Naive thymus-derived CD8-positive, alpha-beta T cell (primary cell): ENCODE measurements around the gene DLG1. TPM values are rescaled to one million over a fixed set of nuclear protein-coding genes. Genes with fewer than 3 reads are reported as not detected.
A peak's percentile ranks its signal among the peaks of the same experiment; 100 is the strongest.

Source experiments
- ATAC-seq, 2 donors: fragments of 150-1000 bp; cut with Tn5 transposase in 1 of 2; sonication (Bioruptor Pico), chemical (Tn5 transposase) in 1 of 2; 1 replicate in 1 of 2; 2 replicates in 1 of 2; pipeline ENCODE4 v1.10.0; 2021; ENCODE audit warnings: mild to moderate bottlenecking in 2 of 2, moderate library complexity in 2 of 2
- POLR2A ChIA-PET: fragments of 350-600 bp; sonication (Branson Sonifier 250); formaldehyde crosslinking; loops from one replicate; lab custom pipeline; 2021; ENCODE audit warnings: antibody characterized with exemption; lab: Charles Lee
- DNase-seq, 10 donors: peaks; one replicate each; pipeline versions ENCODE4 v3.0.0 to v3.0.0-alpha.2; 2020 to 2022
- H3K27ac Mint-ChIP-seq, 10 donors: one replicate each; pipeline ENCODE4 v1.8.0; 2020 to 2022; ENCODE audit warnings: mild to moderate bottlenecking in 10 of 10, mixed read lengths in 10 of 10, moderate library complexity in 4 of 10, inconsistent platforms in 1 of 10
- H3K27me3 Mint-ChIP-seq, 5 donors: one replicate each; pipeline ENCODE4 v1.8.0; 2021 to 2022; ENCODE audit warnings: mixed read lengths in 5 of 5
- H3K36me3 Mint-ChIP-seq, 3 donors: one replicate each; pipeline ENCODE4 v1.8.0; 2020 to 2022; ENCODE audit warnings: mixed read lengths in 3 of 3, mild to moderate bottlenecking in 2 of 3, inconsistent platforms in 1 of 3
- H3K4me1 Mint-ChIP-seq, 4 donors: one replicate each; pipeline ENCODE4 v1.8.0; 2021 to 2022; ENCODE audit warnings: mixed read lengths in 4 of 4
- H3K4me3 Mint-ChIP-seq, 10 donors: one replicate each; pipeline ENCODE4 v1.8.0; 2020 to 2022; ENCODE audit warnings: mild to moderate bottlenecking in 10 of 10, mixed read lengths in 10 of 10, moderate library complexity in 6 of 10, inconsistent platforms in 1 of 10
- H3K9me3 Mint-ChIP-seq, 9 donors: one replicate each; pipeline ENCODE4 v1.8.0; 2020 to 2022; ENCODE audit warnings: mixed read lengths in 9 of 9, mild to moderate bottlenecking in 3 of 9, inconsistent platforms in 1 of 9, moderate library complexity in 1 of 9
- polyA plus RNA-seq, 3 donors: library from polyadenylated mRNA; unstranded; fragments of 300-500 nt; fragmentation: Illumina TruSeq; gene quantifications; one replicate each; pipeline ENCODE4 v1.2.3, GENCODE V29; 2021
- total RNA-seq, 8 experiments: library from RNA in 2 of 8; stranded (reverse) in 2 of 8; gene quantifications; one replicate each; pipeline ENCODE4 v1.2.3 and lab custom pipeline; 2021 to 2026

DLG1 gene
- total and polyA plus RNA-seq, 5 experiments from 2014 or later = 23.5 to 87.1 (median 28.5) TPM

DNA sequence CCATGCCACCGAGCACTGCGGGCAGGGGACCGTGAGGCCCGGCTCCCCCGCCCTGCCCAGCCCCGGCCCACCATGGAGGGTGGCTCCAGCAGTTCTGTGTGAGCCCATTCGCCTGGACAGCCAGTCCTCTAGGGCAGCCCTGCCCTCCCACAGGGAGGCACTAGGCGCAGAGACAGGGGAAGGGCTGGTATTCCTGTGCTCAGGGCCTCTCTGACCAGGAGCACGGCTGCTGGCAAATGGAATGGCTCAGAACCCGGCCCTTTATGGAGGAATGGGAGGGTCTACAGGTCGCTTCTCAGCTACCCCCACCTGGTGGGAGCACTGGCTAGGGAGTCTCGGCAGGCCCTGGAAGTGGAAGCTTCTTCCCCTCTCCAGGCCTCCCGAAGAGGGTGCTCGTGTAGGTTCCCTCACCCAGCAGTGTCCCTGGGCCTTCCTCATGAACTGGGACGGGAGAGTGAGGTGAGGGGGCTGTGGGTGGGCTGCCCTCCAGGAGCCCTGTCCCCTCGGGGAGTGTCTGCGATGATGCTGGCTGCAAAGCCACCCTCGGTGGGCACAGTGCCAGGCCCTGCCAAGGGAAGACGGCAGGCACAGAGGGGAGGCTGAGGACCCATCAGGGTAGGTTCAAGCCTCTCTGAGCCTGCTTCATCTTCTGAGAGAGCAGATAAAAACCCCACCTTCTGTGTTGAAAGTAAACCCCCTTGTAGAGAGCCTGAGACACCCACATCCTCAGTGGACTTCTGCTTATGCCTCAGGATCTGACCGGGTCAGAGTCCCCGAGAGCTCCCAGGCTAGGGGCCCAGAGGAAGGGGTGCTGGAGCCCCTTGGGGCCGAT is 270.3 kb downstream of the DLG1 start:
- peak overlapping the region; percentile 72 to 86 (median 78) for H3K4me3 Mint-ChIP-seq
- peak overlapping the region in 5 of 10 donors; percentile 25 to 60 (median 41) for H3K27ac Mint-ChIP-seq
- H3K4me1 Mint-ChIP-seq = peaks cover 4 to 25% (median 13%) of the 10 kb centered on the region in 4 donors
- no peaks in the 10 kb centered on the region for H3K9me3 Mint-ChIP-seq
- POLR2A ChIA-PET = interaction anchor here (1.6 kb wide), 1 partner anchor 21 kb away, joined by 3 read pairs; no protein-coding TSS in a partner anchor
- peaks cover 0 to 13% (median 3%) of the 10 kb centered on the region in 5 donors for H3K27me3 Mint-ChIP-seq
- peaks cover 0 to 3% (median 0%) of the 10 kb centered on the region in 3 donors for H3K36me3 Mint-ChIP-seq
- ATAC-seq = no peak
- DNase-seq = peak in 1 of 10 donors; percentile 20

DNA sequence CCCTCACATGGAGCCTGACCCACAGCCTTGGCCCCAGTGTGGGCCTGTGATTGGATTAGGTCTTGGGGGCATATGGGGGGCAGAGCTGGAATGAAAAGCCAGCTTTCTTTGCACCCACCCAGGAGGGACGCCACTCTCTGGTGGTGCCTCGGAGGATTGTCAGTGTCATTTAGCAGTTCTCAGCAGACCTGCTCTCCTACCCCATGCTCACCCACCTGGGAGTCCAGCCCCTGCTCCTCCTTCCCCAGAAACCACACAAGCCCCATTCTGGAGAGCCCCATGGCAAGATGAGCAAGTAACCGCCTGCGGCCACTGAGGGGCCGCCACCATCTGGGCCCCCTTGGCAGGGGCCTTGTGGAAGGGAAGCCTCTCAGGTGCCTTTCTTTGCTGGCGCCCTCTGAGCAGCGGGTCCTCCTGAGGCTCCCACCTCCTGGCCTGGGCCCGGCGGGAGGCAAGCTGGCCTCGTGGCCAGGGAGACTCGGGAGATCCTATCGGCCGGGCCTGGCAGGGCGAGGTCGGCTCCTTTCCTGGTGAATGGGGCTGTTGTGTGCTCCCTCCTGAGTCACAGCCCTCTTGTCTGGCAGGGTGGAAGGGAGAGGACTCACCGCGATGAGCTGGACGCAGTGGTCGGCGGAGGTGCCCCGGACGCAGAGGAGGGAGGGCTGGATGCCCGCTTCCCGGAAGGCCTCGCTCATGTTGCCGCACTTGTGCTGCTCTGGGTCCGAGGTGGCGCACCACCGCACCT is 271.1 kb downstream of the DLG1 start:
- no peaks in the 10 kb centered on the region for H3K9me3 Mint-ChIP-seq
- DNase-seq = peak in 1 of 10 donors; percentile 16
- POLR2A ChIA-PET = no interaction called here
- peaks cover 0 to 14% (median 3%) of the 10 kb centered on the region in 5 donors for H3K27me3 Mint-ChIP-seq
- no peak overlapping the region for H3K27ac Mint-ChIP-seq
- H3K4me3 Mint-ChIP-seq = peak overlapping the region in 1 of 10 donors; percentile 38
- no peak for ATAC-seq
- peaks cover 0 to 3% (median 0%) of the 10 kb centered on the region in 3 donors for H3K36me3 Mint-ChIP-seq
- H3K4me1 Mint-ChIP-seq = peaks cover 4 to 31% (median 20%) of the 10 kb centered on the region in 4 donors

DNA sequence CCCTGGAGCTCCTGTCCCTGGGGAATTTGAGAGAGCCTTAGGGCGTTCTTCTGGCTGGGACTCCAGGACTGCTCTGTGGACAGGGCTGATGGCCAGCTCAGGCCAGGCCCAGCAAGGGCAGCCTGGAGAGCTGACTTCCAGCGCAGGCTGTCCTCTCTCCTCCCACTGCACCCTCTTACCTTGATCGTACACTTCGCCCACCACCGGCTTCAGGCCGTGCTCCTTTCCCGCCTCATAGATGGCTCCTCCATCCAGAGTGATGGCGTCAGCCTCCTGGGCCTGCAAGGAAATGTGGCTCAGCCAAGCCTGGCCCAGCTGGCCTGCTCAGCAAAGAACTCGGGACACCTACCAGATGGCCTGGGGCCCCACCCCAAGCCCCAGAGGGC is 271.9 kb downstream of the DLG1 start:
- DNase-seq = no peak
- no peak overlapping the region for H3K4me3 Mint-ChIP-seq

DNA sequence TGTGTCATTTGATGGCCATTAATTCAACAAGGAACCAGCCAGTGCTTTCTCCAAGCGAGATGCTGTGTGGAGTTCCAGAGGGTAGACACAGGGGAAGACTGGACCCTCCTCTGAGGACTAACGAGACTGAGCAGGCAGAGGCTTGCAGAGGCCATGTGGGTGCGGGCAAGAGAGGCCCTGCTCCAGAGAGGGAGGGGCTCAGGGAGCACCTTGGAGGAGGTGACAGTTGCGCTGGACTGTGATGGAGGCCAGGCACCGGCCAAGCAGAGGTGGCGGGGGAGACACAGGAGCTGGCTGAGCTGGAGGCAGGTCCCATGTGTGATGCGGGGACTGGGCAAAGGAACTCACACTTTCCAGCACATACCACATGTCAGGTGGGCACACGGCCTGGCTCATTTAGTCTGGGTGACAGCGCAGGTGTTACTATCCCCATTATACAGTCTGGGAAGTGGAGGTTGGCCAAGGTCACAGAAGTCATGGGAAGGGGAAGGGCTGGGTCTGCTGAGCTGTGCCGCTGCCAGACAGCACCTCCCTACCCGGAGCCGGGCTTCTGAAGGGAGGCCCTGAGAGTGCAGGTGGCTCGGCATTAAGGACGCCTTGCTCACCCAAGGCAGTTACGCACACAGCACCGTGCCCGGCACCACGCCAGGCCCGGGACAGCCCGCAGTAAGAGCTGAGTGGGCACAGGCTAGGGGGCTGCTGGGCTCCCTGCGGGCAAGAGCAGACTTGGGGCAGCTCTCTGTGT is 272.5 kb downstream of the DLG1 start:
- H3K9me3 Mint-ChIP-seq = no peaks in the 10 kb centered on the region
- H3K4me1 Mint-ChIP-seq = peaks cover 4 to 29% (median 19%) of the 10 kb centered on the region in 4 donors
- H3K36me3 Mint-ChIP-seq = peaks cover 0 to 3% (median 0%) of the 10 kb centered on the region in 3 donors
- DNase-seq (peak in 1 of 10 donors; percentile 14), ATAC-seq (no peak)
- POLR2A ChIA-PET = no interaction called here
- peaks cover 0 to 8% (median 3%) of the 10 kb centered on the region in 5 donors for H3K27me3 Mint-ChIP-seq
- no peak overlapping the region for H3K4me3 Mint-ChIP-seq
- H3K27ac Mint-ChIP-seq = peak overlapping the region in 2 of 10 donors; percentile 13 to 25

More for the DNA sequence above, 271.9 kb downstream of the DLG1 start:
- no peaks in the 10 kb centered on the region for H3K9me3 Mint-ChIP-seq
- H3K27ac Mint-ChIP-seq = no peak overlapping the region
- peaks cover 0 to 3% (median 0%) of the 10 kb centered on the region in 3 donors for H3K36me3 Mint-ChIP-seq
- ATAC-seq = no peak
- POLR2A ChIA-PET = no interaction called here
- peaks cover 4 to 29% (median 19%) of the 10 kb centered on the region in 4 donors for H3K4me1 Mint-ChIP-seq
- H3K27me3 Mint-ChIP-seq = peaks cover 0 to 13% (median 3%) of the 10 kb centered on the region in 5 donors

DNA sequence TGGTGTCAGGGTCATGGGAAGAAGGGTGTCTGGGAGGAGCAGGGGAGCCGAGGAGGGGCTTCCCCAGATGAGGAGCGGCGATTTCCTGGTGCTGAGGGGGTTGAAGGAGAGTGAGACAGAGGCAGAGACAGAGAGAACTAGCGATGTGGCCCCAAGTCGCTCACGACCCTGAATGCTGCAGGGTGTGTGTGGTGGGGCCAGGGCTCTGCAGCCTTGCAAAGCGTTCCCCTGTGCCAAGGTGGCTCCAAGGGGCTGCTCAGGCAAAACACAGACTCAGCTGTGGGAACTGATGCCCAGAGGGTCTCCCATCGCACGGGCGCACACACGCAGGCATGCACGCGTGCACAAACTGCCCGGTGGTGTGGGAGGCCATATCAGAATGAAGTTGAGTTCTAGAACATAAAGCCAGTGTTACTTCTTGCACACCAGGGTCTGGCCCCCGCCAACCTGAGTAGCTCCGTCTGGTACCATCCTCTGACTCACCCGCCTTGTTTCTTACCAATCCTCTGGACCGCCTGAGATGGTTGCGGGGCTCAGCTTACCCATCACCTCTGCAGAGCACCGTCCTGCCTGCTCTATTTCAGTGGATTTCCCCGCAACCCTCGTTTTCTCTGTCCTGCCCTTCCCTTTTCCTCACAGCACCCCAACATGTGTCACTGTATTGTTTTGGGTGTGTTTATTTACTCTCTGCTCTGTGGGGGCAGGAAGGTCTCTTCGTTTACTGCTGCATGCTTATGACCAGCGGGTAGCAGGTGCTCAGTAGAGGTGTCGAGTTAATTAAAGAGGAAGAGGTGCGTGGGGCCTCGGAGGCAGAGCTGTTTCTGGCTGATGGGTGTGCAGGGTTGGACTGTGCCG is 273.3 kb downstream of the DLG1 start:
- peak overlapping the region in 3 of 10 donors; percentile 9 to 25 (median 13) for H3K27ac Mint-ChIP-seq
- peaks cover 0 to 7% (median 3%) of the 10 kb centered on the region in 5 donors for H3K27me3 Mint-ChIP-seq
- POLR2A ChIA-PET = no interaction called here
- H3K9me3 Mint-ChIP-seq = no peaks in the 10 kb centered on the region
- H3K4me3 Mint-ChIP-seq = peak overlapping the region in 1 of 10 donors; percentile 60
- peaks cover 0 to 3% (median 0%) of the 10 kb centered on the region in 3 donors for H3K36me3 Mint-ChIP-seq
- DNase-seq (no peak), ATAC-seq (no peak)
- peaks cover 4 to 27% (median 19%) of the 10 kb centered on the region in 4 donors for H3K4me1 Mint-ChIP-seq

DNA sequence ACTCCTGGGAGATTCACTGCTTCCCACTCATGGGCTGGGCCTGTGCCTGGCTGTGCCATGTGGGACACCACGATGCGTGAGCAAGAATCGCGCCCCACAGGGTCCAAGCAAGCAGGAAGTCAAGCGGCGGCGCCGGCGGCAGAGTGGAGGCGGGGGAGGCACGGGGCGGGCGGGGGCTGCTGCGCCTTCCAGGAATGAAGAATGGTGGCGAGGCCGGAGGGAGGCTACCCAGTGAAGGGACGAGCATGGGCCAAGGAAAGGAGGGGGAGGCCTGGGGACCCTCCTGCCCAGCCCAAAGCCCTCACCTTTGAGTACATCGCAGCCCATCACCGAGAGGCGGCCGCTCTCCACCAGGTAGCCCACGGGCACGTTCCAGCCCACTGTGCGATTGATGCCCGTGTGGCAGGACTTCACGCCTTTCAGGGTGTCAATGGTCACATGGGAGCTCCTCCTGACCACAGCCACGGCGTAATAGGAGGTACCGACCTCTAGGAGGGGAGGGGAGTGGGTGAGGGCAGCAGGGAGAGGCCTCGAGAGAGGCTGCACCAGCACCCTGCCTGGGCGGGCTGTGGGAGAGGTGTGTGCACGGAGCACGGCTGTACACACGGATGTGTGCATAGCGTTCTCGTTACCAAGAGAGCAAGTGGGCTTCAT is 274.3 kb downstream of the DLG1 start:
- no peaks in the 10 kb centered on the region for H3K9me3 Mint-ChIP-seq
- POLR2A ChIA-PET = no interaction called here
- H3K4me3 Mint-ChIP-seq = peak overlapping the region in 7 of 10 donors; percentile 24 to 73 (median 64)
- peaks cover 2 to 23% (median 17%) of the 10 kb centered on the region in 4 donors for H3K4me1 Mint-ChIP-seq
- H3K36me3 Mint-ChIP-seq = peaks cover 0 to 3% (median 0%) of the 10 kb centered on the region in 3 donors
- no peak for DNase-seq
- peak overlapping the region in 2 of 10 donors; percentile 22 to 44 for H3K27ac Mint-ChIP-seq
- H3K27me3 Mint-ChIP-seq = peaks cover 0 to 7% (median 3%) of the 10 kb centered on the region in 5 donors
- no peak for ATAC-seq

DNA sequence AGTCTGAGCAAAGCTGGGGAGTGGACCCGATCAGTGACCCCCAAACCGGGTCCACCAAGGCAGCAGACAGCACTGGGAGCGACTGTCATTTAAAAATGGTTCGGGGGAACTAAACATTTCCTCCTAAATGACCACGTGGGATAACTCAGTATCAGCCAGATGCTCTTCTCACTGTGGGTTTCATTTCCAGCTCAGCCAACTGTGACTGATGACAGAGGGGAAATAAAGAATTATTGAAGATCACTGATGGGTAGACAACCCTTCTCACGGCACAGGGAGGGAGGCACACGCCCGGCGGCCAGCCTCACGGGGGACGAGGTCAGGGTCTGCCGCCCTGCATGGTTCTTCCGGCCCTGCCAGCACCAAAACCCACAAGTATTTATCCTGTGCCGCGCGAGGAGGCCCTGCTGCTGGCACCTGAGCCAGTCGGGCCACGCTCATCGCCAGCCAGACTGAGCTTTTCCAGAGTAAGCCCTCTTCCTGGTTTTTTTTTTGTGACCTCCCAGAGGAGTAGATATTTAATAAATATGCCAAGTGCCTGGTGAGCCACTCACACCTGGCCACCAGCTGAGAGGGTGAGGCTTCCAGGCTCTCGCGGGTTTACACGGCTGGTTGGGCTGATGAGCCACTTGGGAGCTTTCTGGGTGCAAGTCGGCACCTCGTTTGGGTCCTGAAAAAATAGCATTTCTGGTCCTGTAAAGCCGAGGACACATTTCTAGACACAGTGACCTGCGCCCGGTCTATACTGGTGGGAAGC is 275.0 kb downstream of the DLG1 start:
- Mint-ChIP-seq H3K4me3 (peak overlapping the region; percentile 50 to 81 (median 64)), H3K27ac (peak overlapping the region in 4 of 10 donors; percentile 5 to 44 (median 31)), H3K36me3 (peaks cover 0 to 3% (median 0%) of the 10 kb centered on the region in 3 donors), H3K4me1 (peaks cover 2 to 19% (median 15%) of the 10 kb centered on the region in 4 donors), H3K9me3 (no peaks in the 10 kb centered on the region), H3K27me3 (peaks cover 0 to 7% (median 3%) of the 10 kb centered on the region in 5 donors)
- DNase-seq = no peak
- POLR2A ChIA-PET = no interaction called here
- peak; percentile 35 to 71 for ATAC-seq

DNA sequence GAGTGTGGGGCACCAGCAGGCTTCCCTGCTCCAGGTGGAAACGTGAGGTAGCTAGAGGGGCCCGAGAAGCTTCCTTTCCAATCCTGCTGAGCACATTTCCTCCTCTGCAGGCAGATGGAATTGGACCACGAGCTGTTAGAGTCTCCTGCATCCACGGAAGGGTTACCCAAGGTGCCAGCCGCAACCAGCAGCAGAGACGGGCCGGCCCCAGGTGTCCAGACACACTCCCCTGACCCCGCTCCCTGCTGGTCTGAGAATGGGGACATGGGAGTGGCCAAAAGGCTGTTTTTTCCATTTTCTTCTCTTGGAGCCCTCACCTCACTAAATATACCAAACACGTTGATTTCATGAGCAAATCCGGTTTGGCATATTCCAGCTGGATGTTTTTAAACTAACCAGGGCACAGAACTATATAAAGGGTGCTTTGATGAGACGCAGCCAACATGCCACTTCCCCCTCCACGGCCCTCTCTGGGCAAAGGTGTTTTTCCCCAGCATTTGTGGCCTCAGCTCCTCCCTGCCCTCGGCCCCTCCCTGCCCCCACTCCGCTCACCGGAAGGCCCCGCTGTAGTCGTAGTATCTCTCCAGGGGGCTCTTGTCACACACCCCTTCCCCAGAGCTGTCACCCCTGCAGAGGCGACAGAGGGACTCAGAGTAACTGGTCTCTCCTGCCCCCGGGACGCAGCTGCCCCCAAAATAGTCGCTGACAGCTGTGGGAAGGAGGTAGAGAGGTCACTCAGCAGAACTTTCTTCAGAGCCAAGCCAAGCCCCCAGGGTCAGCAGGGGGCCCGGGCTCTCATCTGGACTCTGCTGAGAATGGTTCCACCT is 275.8 kb downstream of the DLG1 start:
- DNase-seq = no peak
- Mint-ChIP-seq H3K27me3 (peaks cover 0 to 7% (median 3%) of the 10 kb centered on the region in 5 donors), H3K4me1 (peaks cover 2 to 18% (median 15%) of the 10 kb centered on the region in 4 donors), H3K27ac (peak overlapping the region in 2 of 10 donors; percentile 5 to 44), H3K4me3 (peak overlapping the region in 7 of 10 donors; percentile 45 to 81 (median 65)), H3K36me3 (peaks cover 0 to 3% (median 0%) of the 10 kb centered on the region in 3 donors), H3K9me3 (no peaks in the 10 kb centered on the region)
- POLR2A ChIA-PET = interaction anchor here (0.6 to 0.8 kb wide), 2 partner anchors 36 to 683 kb away, joined by 4 to 6 read pairs; no protein-coding TSS in a partner anchor
- peak; percentile 34 to 35 for ATAC-seq

DNA sequence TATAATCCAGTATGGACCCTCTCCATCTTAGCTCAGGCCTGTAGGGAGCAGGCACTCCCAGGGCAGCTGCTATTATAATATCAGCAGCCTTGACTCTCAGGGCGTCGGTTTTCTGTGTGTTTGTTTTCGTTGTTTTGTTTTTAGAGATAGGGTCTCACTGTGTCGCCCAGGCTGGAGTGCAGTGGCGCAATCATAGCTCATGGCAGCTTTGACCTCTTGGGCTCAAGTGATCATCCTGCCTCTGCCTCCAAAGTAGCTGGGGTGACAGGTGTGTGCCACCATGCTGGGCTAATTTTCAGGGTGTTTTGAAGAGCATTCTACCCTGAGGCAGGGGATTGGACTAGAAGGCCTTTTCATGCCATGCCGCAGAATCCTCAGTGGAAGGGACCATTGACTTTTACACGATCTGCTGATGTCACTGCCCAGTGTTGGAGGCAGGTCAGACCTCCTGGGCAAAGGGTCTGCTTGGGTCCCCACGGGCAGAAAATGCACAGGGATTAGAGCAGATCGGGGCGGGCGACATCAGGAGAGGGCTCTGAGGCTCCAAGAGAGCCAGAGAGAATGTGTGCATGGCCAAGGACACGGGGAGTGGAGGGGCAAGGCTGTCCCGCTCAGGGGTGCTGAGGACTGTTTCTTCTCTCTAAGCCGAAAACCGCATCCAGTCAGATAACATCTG is 276.5 kb downstream of the DLG1 start:
- peaks cover 0 to 3% (median 0%) of the 10 kb centered on the region in 3 donors for H3K36me3 Mint-ChIP-seq
- peaks cover 0 to 7% (median 3%) of the 10 kb centered on the region in 5 donors for H3K27me3 Mint-ChIP-seq
- H3K4me3 Mint-ChIP-seq = no peak overlapping the region
- H3K9me3 Mint-ChIP-seq = no peaks in the 10 kb centered on the region
- DNase-seq = no peak
- no peak for ATAC-seq
- H3K4me1 Mint-ChIP-seq = peaks cover 2 to 18% (median 15%) of the 10 kb centered on the region in 4 donors
- no peak overlapping the region for H3K27ac Mint-ChIP-seq
- POLR2A ChIA-PET = interaction anchor here (0.6 to 0.8 kb wide), 2 partner anchors 35 to 682 kb away, joined by 4 to 6 read pairs; no protein-coding TSS in a partner anchor
